ENCODE measurements around the gene ITGAD. TPM values are rescaled to one million over a fixed set of nuclear protein-coding genes. Genes with fewer than 3 reads are reported as not detected.
A peak's percentile ranks its signal among the peaks of the same experiment; 100 is the strongest.

The ITGAD gene
- total and polyA plus RNA-seq, 2 of the 13 experiments (the other 11 are each of a cell fraction or from before 2014, with no cell fraction given) = not detected

GRCh38 chr16:31371619-31372484 is 21.3 kb upstream of the ITGAD start (continued):
- TF ChIP-seq TEAD2 (CRISPR knock-in tag; IDR thresholded peaks at IDR 0.05) = no peak
- TF ChIP-seq PHF8 (CRISPR knock-in tag; IDR thresholded peaks at IDR 0.05) = peak; percentile 28; the same call in 1 of the 2 replicates
- TF ChIP-seq ZNF788 (CRISPR knock-in tag; IDR thresholded peaks at IDR 0.05; ENCODE audit: borderline replicate concordance) = no peak; the same call in 1 of the 2 replicates
- TF ChIP-seq TRIM22 (IDR thresholded peaks at IDR 0.05) = no peak
- TF ChIP-seq, protein P1, sequence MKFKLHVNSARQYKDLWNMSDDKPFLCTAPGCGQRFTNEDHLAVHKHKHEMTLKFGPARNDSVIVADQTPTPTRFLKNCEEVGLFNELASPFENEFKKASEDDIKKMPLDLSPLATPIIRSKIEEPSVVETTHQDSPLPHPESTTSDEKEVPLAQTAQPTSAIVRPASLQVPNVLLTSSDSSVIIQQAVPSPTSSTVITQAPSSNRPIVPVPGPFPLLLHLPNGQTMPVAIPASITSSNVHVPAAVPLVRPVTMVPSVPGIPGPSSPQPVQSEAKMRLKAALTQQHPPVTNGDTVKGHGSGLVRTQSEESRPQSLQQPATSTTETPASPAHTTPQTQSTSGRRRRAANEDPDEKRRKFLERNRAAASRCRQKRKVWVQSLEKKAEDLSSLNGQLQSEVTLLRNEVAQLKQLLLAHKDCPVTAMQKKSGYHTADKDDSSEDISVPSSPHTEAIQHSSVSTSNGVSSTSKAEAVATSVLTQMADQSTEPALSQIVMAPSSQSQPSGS (CRISPR knock-in tag; IDR thresholded peaks at IDR 0.05) = no peak
- no peak for TF ChIP-seq ZNF121 (CRISPR knock-in tag; IDR thresholded peaks at IDR 0.05)
- no peak for TF ChIP-seq RBM22 (optimal IDR thresholded peaks at IDR 0.05; ENCODE audit: low read length)
- no peak for TF ChIP-seq POGZ (CRISPR knock-in tag; IDR thresholded peaks at IDR 0.05)
- TF ChIP-seq ZNF678 (CRISPR knock-in tag; IDR thresholded peaks at IDR 0.05) = no peak
- no peak; the same call in 1 of the 2 replicates for TF ChIP-seq ZNF547 (CRISPR knock-in tag; IDR thresholded peaks at IDR 0.05)
- TF ChIP-seq ZNF260 (CRISPR knock-in tag; IDR thresholded peaks at IDR 0.05; ENCODE audit: borderline replicate concordance, low read depth) = no peak
- TF ChIP-seq TBX2 (CRISPR knock-in tag; IDR thresholded peaks at IDR 0.05; ENCODE audit: borderline replicate concordance) = peak; percentile 63; the same call in 1 of the 2 replicates
- TF ChIP-seq NFATC3 (CRISPR knock-in tag; IDR thresholded peaks at IDR 0.05) = no peak
- TF ChIP-seq ZNF709 (CRISPR knock-in tag; IDR thresholded peaks at IDR 0.05) = no peak; the same call in 1 of the 2 replicates
- no peak for TF ChIP-seq MTF2 (CRISPR knock-in tag; IDR thresholded peaks at IDR 0.05; ENCODE audit: borderline replicate concordance)
- TF ChIP-seq ZNF773 (CRISPR knock-in tag; IDR thresholded peaks at IDR 0.05; ENCODE audit: borderline replicate concordance) = no peak
- TF ChIP-seq PCBP1 (IDR thresholded peaks at IDR 0.05; ENCODE audit: borderline replicate concordance, low read depth, low read length) = 0 out of 2 replicates have a peak, but pooled peaks have one; percentile 46
- TF ChIP-seq SALL2 (CRISPR knock-in tag; IDR thresholded peaks at IDR 0.05) = no peak
- peak; percentile 93; the same call in 1 of the 2 replicates for TF ChIP-seq ZNF292 (CRISPR knock-in tag; IDR thresholded peaks at IDR 0.05; ENCODE audit: borderline replicate concordance, low read depth)
- peak; percentile 72 for TF ChIP-seq ZBTB38 (CRISPR knock-in tag; IDR thresholded peaks at IDR 0.05)
- no peak for TF ChIP-seq MNT (IDR thresholded peaks at IDR 0.05)
- no peak for TF ChIP-seq E2F2 (CRISPR knock-in tag; IDR thresholded peaks at IDR 0.05; ENCODE audit: borderline replicate concordance)
- no peak for TF ChIP-seq ZEB1 (IDR thresholded peaks at IDR 0.05; ENCODE audit: insufficient replicate concordance, low read depth)
- TF ChIP-seq NAIF1 (CRISPR knock-in tag; IDR thresholded peaks at IDR 0.05; ENCODE audit: borderline replicate concordance) = no peak
- TF ChIP-seq XRCC5 (optimal IDR thresholded peaks at IDR 0.05; ENCODE audit: low read length) = peak; percentile 43

Data from HepG2 (cell line).